Pancreas (tissue), 10 donors: ENCODE data around the gene SDK1. TPM values are rescaled to one million over a fixed set of nuclear protein-coding genes. Genes with fewer than 3 reads are reported as not detected.

Source experiments
- ATAC-seq, 4 donors: fragments of 200-7000 bp; cut with Tn5 transposase; one replicate each; pipeline versions ENCODE4 v1.8.0 to v1.9.1; 2020; ENCODE audit warnings: mild to moderate bottlenecking in 4 of 4, moderate library complexity in 4 of 4
- DNase-seq, 6 donors: peaks; one replicate each; pipeline ENCODE4 v3.0.0-alpha.2; 2020
- FAIRE-seq: peaks from 2 replicates; lab custom pipeline; 2012; peaks lifted over from hg19 to GRCh38; lab: Jason Lieb, UNC
- H3K27ac ChIP-seq, 4 donors: fragments of 200-600 bp; sonication (generic); 1 replicate in 3 of 4; 2 replicates in 1 of 4; pipeline versions ENCODE4 v1.5.0 to v1.8.0; 2020
- H3K27me3 ChIP-seq, 4 donors: fragments of 200-600 bp; one replicate each; pipeline ENCODE4 v1.8.0; 2021
- H3K36me3 ChIP-seq, 3 donors: fragments of 200-600 bp; sonication (generic) in 1 of 3; one replicate each; pipeline versions ENCODE4 v1.5.0 to v1.8.0; 2020 to 2021
- H3K4me1 ChIP-seq, 3 donors: fragments of 200-600 bp; one replicate each; pipeline ENCODE4 v1.8.0; 2021
- H3K4me3 ChIP-seq, 4 donors: fragments of 200-600 bp; sonication (generic) in 2 of 4; one replicate each; pipeline versions ENCODE4 v1.5.0 to v1.8.0; 2020 to 2021
- H3K9me3 ChIP-seq, 4 donors: fragments of 200-600 bp; one replicate each; pipeline ENCODE4 v1.8.0; 2021
- CTCF ChIP-seq, 4 donors: fragments of 200-600 bp; sonication (generic) in 3 of 4; IDR thresholded peaks; one replicate each; pipeline versions ENCODE4 v1.5.0 to v1.8.0; 2021; ENCODE audit warnings: antibody characterized with exemption in 4 of 4
- WGBS, 2 donors: extraction: QIAGEN DNeasy Blood & Tissue Kit; methylation state at CpG; one replicate each; pipeline ENCODE4 v1.1.7; 2013; 5-methylcytosine and 5-hydroxymethylcytosine counted together
- intact Hi-C, 3 donors: fragments of 100-400 bp; cut with DNase I; formaldehyde crosslinking; loops; one replicate each; pipeline versions ENCODE4 v1.11.1 to v1.14.2; 2022
- polyA plus RNA-seq, 2 donors: library from polyadenylated mRNA; stranded (reverse); fragments of 200-250 nt; gene quantifications; one replicate each; pipeline ENCODE4 v1.2.3, GENCODE V29; 2013
- total RNA-seq, 6 donors: library from RNA; stranded (reverse); fragmentation: NEBNext Ultra II Directional in 4 of 6; extraction: Animal tissue kit (Norgen Biotek cat#: 25700) in 4 of 6; gene quantifications; one replicate each; pipeline versions ENCODE4 v1.2.1 to v1.2.4, GENCODE V29; 2021 to 2023
- donor health status: healthy with polysubstance abuse.
- donor health status: DM: no; HTN: no; CAD: no; lungs with moderate emphysema.
- donor health status: DM: no; HTN: no; CAD: no.
- donor health status: control.
- donor health status: control.
- donor health status: Bipolar disorder and iron deficiency.
- donor health status: DM: yes; HTN: yes; CAD: no.
- donor health status: DM: no; HTN: no; CAD: no.
- donor health status: DM: no; HTN: no; CAD: no.
- donor health status: DM: yes; HTN: yes; CAD: no.

SDK1 gene
- total and polyA plus RNA-seq, 8 donors = 10.8 to 30.8 (median 19.8) TPM

GRCh38 chr7:3670898-3671297, 369.8 kb downstream of the SDK1 start:
- intact Hi-C loops = no loop called here
- Histone ChIP-seq H3K27me3 (no peaks in the 10 kb centered on the region), H3K4me3 (no peak overlapping the region), H3K4me1 (peaks cover 0 to 7% (median 4%) of the 10 kb centered on the region in 3 donors), H3K36me3 (no peaks in the 10 kb centered on the region), H3K27ac (no peak overlapping the region), H3K9me3 (no peaks in the 10 kb centered on the region)
- no peak for DNase-seq
- TF ChIP-seq CTCF (IDR thresholded peaks at IDR 0.05) = no peak
- 73 to 84% methylated on average over 4 of the region's 4 CpGs for WGBS, 2 donors
- FAIRE-seq = no peak
- no peak for ATAC-seq

GRCh38 chr7:3673524-3673923, 372.5 kb downstream of the SDK1 start:
- peak in 2 of 4 donors; percentile 15 to 21 for TF ChIP-seq CTCF (IDR thresholded peaks at IDR 0.05)
- no peaks in the 10 kb centered on the region for H3K4me1 ChIP-seq
- H3K27ac ChIP-seq = no peak overlapping the region
- ATAC-seq (peak in 3 of 4 donors; percentile 40 to 83 (median 76)), FAIRE-seq (no peak), DNase-seq (peak in 5 of 6 donors; percentile 30 to 73 (median 40))
- intact Hi-C loops = no loop called here
- 49 to 54% methylated on average over 5 of the region's 5 CpGs for WGBS, 2 donors
- H3K36me3 ChIP-seq = no peaks in the 10 kb centered on the region
- H3K27me3 ChIP-seq = no peaks in the 10 kb centered on the region
- no peak overlapping the region for H3K4me3 ChIP-seq
- no peaks in the 10 kb centered on the region for H3K9me3 ChIP-seq

GRCh38 chr7:3678314-3678810, 377.3 kb downstream of the SDK1 start:
- intact Hi-C loops = no loop called here
- Histone ChIP-seq H3K36me3 (no peaks in the 10 kb centered on the region), H3K27ac (no peak overlapping the region), H3K27me3 (no peaks in the 10 kb centered on the region), H3K4me3 (no peak overlapping the region), H3K4me1 (no peaks in the 10 kb centered on the region), H3K9me3 (no peaks in the 10 kb centered on the region)
- 96 to 97% methylated on average over 4 of the region's 4 CpGs for WGBS, 2 donors
- no peak for TF ChIP-seq CTCF (IDR thresholded peaks at IDR 0.05)
- ATAC-seq (no peak), FAIRE-seq (no peak), DNase-seq (no peak)

- peak in 1 of 4 donors; percentile 59 for ATAC-seq
- Histone ChIP-seq H3K4me1 (no peaks in the 10 kb centered on the region), H3K9me3 (no peaks in the 10 kb centered on the region), H3K36me3 (no peaks in the 10 kb centered on the region), H3K27me3 (no peaks in the 10 kb centered on the region), H3K4me3 (no peak overlapping the region), H3K27ac (no peak overlapping the region)
- WGBS, 2 donors = 46 to 58% methylated on average over 10 of the region's 10 CpGs
- DNase-seq = no peak
- TF ChIP-seq CTCF (IDR thresholded peaks at IDR 0.05) = no peak
- intact Hi-C loops = no loop called here
- FAIRE-seq = no peak
Observed at GRCh38 chr7:3682028-3682710, 381.1 kb downstream of the SDK1 start.
